A549 (cell line): ENCODE results near the gene TMEM115. TPM values are rescaled to one million over a fixed set of nuclear protein-coding genes. Genes with fewer than 3 reads are reported as not detected.

Experiments
- ATAC-seq, 2 experiments: fragments of 200-7000 bp in 1 of 2; fragments of >200 bp in 1 of 2; cut with Nextera tagmentation in 1 of 2; cut with Tn5 transposase in 1 of 2; 3 replicates each; pipeline versions ENCODE4 v1.8.0 to v1.9.1; 2018 to 2020; ENCODE audit warnings: mild to moderate bottlenecking in 1 of 2, moderate library complexity in 1 of 2
- CTCF ChIA-PET: fragments of 300-600 bp; sonication (Branson Sonifier 250); formaldehyde crosslinking; extraction: SDS; loops from one replicate; lab custom pipeline; 2021; ENCODE audit warnings: antibody characterized with exemption, inconsistent platforms; lab: Yijun Ruan, JAX
- POLR2A ChIA-PET: fragments of 350-600 bp; formaldehyde crosslinking; extraction: SDS; loops from one replicate; lab custom pipeline; 2021; ENCODE audit warnings: antibody characterized with exemption, inconsistent platforms; lab: Yijun Ruan, JAX
- DNase-seq, 2 experiments: peaks; one replicate each; pipeline versions ENCODE4 v3.0.0 to v3.0.0-alpha.2; 2011 to 2016; ENCODE audit warnings: low read depth in 1 of 2, low spot score in 1 of 2
- FAIRE-seq: peaks from 2 replicates; lab custom pipeline; 2011; peaks lifted over from hg19 to GRCh38; lab: Jason Lieb, UNC
- H3K27ac ChIP-seq, 2 experiments: fragments of >200 bp; sonication (Bioruptor Twin); formaldehyde crosslinking; 3 replicates each; pipeline ENCODE4 v1.5.1; 2016 to 2017
- H3K4me1 ChIP-seq: fragments of >200 bp; sonication (Bioruptor Twin); formaldehyde crosslinking; 3 replicates; pipeline ENCODE4 v1.6.1; 2016
- H3K4me2 ChIP-seq: fragments of >200 bp; sonication (Bioruptor Twin); formaldehyde crosslinking; 3 replicates; pipeline ENCODE4 v1.6.1; 2016
- H3K4me3 ChIP-seq: fragments of >200 bp; sonication (Bioruptor Twin); formaldehyde crosslinking; 3 replicates; pipeline ENCODE4 v1.5.1; 2016
- H3K9me3 ChIP-seq: fragments of >200 bp; sonication (Bioruptor Twin); formaldehyde crosslinking; 3 replicates; pipeline ENCODE4 v1.6.1; 2016
- CBX2 ChIP-seq: fragments of 200-600 bp; sonication (generic); IDR thresholded peaks from 2 replicates; pipeline ENCODE4 v1.6.1; 2016; ENCODE audit warnings: low read depth, mild to moderate bottlenecking, borderline replicate concordance
- CBX8 ChIP-seq: fragments of 200-600 bp; sonication (generic); IDR thresholded peaks from 2 replicates; pipeline ENCODE4 v1.6.1; 2016
- CTCF ChIP-seq: fragments of >200 bp; sonication (Bioruptor Twin); formaldehyde crosslinking; IDR thresholded peaks from 3 replicates; pipeline ENCODE4 v1.5.1; 2016
- E2F6 ChIP-seq: IDR thresholded peaks from 2 replicates; pipeline ENCODE4 v1.6.1; 2012; ENCODE audit warnings: low read depth, borderline replicate concordance
- ELK1 ChIP-seq: fragments of 150-350 bp; IDR thresholded peaks from 2 replicates; pipeline ENCODE4 v1.6.1; 2014; ENCODE audit warnings: low read depth, mild to moderate bottlenecking, low read length
- GATA3 ChIP-seq: IDR thresholded peaks from 2 replicates; pipeline ENCODE4 v1.6.1; 2012; ENCODE audit warnings: borderline replicate concordance
- HMGXB4 ChIP-seq: fragments of 250-450 bp; sonication (Bioruptor Pico); IDR thresholded peaks from 2 replicates; pipeline ENCODE4 v1.5.0; 2021; ENCODE audit warnings: mild to moderate bottlenecking, moderate library complexity, borderline replicate concordance
- JUN ChIP-seq, 2 experiments: fragments of >200 bp; sonication (Bioruptor Twin); formaldehyde crosslinking; IDR thresholded peaks; 2 replicates in 1 of 2; 3 replicates in 1 of 2; pipeline ENCODE4 v1.6.1; 2016 to 2017
- JUNB ChIP-seq: fragments of >200 bp; sonication (Bioruptor Twin); formaldehyde crosslinking; IDR thresholded peaks from 2 replicates; pipeline ENCODE4 v1.6.1; 2016
- NR3C1 ChIP-seq: fragments of >200 bp; sonication (Bioruptor Twin); formaldehyde crosslinking; IDR thresholded peaks from 3 replicates; pipeline ENCODE4 v1.6.1; 2017
- PBX3 ChIP-seq: IDR thresholded peaks from 2 replicates; pipeline ENCODE4 v1.6.1; 2012
- POLR2A ChIP-seq: IDR thresholded peaks from 2 replicates; pipeline ENCODE4 v1.6.1; 2012; ENCODE audit warnings: mild to moderate bottlenecking, low read length
- POLR2AphosphoS2 ChIP-seq: conservative IDR thresholded peaks from 2 replicates; pipeline ENCODE4 v1.6.1; 2012; ENCODE audit warnings: low read length, improper control_type of control experiment, inconsistent platforms
- RAD21 ChIP-seq, 2 experiments: fragments of >200 bp in 1 of 2; sonication (Bioruptor Twin) in 1 of 2; formaldehyde crosslinking in 1 of 2; IDR thresholded peaks in 1 of 2; conservative IDR thresholded peaks in 1 of 2; 2 replicates in 1 of 2; 3 replicates in 1 of 2; pipeline ENCODE4 v1.6.1; 2012 to 2018; ENCODE audit warnings: inconsistent platforms in 1 of 2
- SMC3 ChIP-seq: fragments of >200 bp; sonication (Bioruptor Twin); formaldehyde crosslinking; IDR thresholded peaks from 3 replicates; pipeline ENCODE4 v1.6.1; 2018; ENCODE audit warnings: inconsistent platforms
- TP53 ChIP-seq: fragments of 250-450 bp; sonication (Bioruptor Pico); IDR thresholded peaks from 2 replicates; pipeline ENCODE4 v1.5.0; 2021; ENCODE audit warnings: mild to moderate bottlenecking, moderate library complexity
- ZNF302 ChIP-seq: fragments of 250-450 bp; sonication (Bioruptor Pico); IDR thresholded peaks from 2 replicates; pipeline ENCODE4 v1.9.0; 2021; ENCODE audit warnings: inconsistent platforms, mild to moderate bottlenecking, moderate library complexity
- WGBS: methylation state at CpG from one replicate; pipeline ENCODE4 v1.1.6; 2017; ENCODE audit errors: missing lambda C conversion rate; 5-methylcytosine and 5-hydroxymethylcytosine counted together
- polyA plus RNA-seq, 4 experiments: library from polyadenylated mRNA; depleted of rRNA in 3 of 4; stranded (reverse); fragments of >200 nt; fragmentation: RNase III in 1 of 4; extraction: RNeasy Plus Mini Kit Qiagen cat#74134 plus additional on column Dnase treatment in 1 of 4; gene quantifications; 2 replicates in 3 of 4; 3 replicates in 1 of 4; pipeline ENCODE4 v1.2.3, GENCODE V29; 2011 to 2017

TMEM115 gene
- polyA plus RNA-seq, 2 of the 4 experiments (the other 2 are of a cell fraction) = 17.4 to 26.8 TPM

- no peak for TF ChIP-seq ZNF302 (CRISPR knock-in tag)
Measured at GRCh38 chr3:50337175-50337861, 22.0 kb downstream of the TMEM115 start (continued).

- peak overlapping the region; percentile 97 for H3K4me2 ChIP-seq
- FAIRE-seq (no peak), DNase-seq (peak in 1 of 2 experiments; percentile 32), ATAC-seq (peak; percentile 27 to 76)
- peak overlapping the region; percentile 92 to 98 for H3K27ac ChIP-seq
- POLR2A ChIA-PET = interaction anchor here (0.9 to 2.0 kb wide), 12 partner anchors 8 to 275 kb away, joined by 3 to 27 read pairs (median 4); partner anchors contain the start of genes CISH, CYB561D2, HEMK1 and HYAL3
- H3K4me3 ChIP-seq = peak overlapping the region; percentile 72
- peaks cover 29% of the 10 kb centered on the region for H3K4me1 ChIP-seq
- 4% methylated on average over 8 of the region's 31 CpGs for WGBS
- no peaks in the 10 kb centered on the region for H3K9me3 ChIP-seq
- TF ChIP-seq E2F6 = no peak
- TF ChIP-seq CBX8 = no peak
- 0 out of 5 replicates have a peak, but pooled peaks of 1 of the 2 experiments have one; percentile 4 for TF ChIP-seq JUN (IDR thresholded peaks at IDR 0.05)
- 0 out of 2 replicates have a peak, but pooled peaks have one; percentile 1 for TF ChIP-seq GATA3
- CTCF ChIA-PET = interaction anchor here (1.2 to 6.2 kb wide), 5 partner anchors 11 to 213 kb away, joined by 3 to 56 read pairs (median 4); partner anchors contain the start of gene HYAL2
Measured at GRCh38 chr3:50336452-50337174, 22.7 kb downstream of the TMEM115 start.

GRCh38 chr3:50334339-50335075 is 24.8 kb downstream of the TMEM115 start:
- ChIA-PET POLR2A (no interaction called here), CTCF (interaction anchor here (0.6 to 6.2 kb wide), 3 partner anchors 12 to 37 kb away, joined by 3 to 56 read pairs (median 4); partner anchors contain the start of gene HYAL2)
- FAIRE-seq (no peak), DNase-seq (no peak), ATAC-seq (no peak)
- TF ChIP-seq NR3C1 (no peak), CBX2 (no peak), RAD21 (conservative IDR thresholded peaks at IDR 0.05 in 1 of 2, IDR thresholded peaks at IDR 0.05 in 1 of 2) (no peak), POLR2AphosphoS2 (no peak), HMGXB4 (CRISPR knock-in tag) (no peak), CTCF (no peak), TP53 (no peak), JUN (IDR thresholded peaks at IDR 0.05) (no peak), PBX3 (no peak), POLR2A (no peak), JUNB (no peak), SMC3 (no peak), ELK1 (no peak)
- 75% methylated on average over 5 of the region's 5 CpGs for WGBS
- no peak overlapping the region for H3K4me3 ChIP-seq
- peak overlapping the region; percentile 97 for H3K4me2 ChIP-seq
- H3K27ac ChIP-seq = no peak overlapping the region
- H3K9me3 ChIP-seq = no peaks in the 10 kb centered on the region
- peaks cover 29% of the 10 kb centered on the region for H3K4me1 ChIP-seq
